ENCODE results near the gene PTPRN2. TPM values are rescaled to one million over a fixed set of nuclear protein-coding genes. Genes with fewer than 3 reads are reported as not detected.

PTPRN2 gene
- total RNA-seq, 1 experiment from 2014 or later, result not detected

- BruUV-seq (replicated peaks), result no TSS peak
- POLR2A ChIA-PET (ENCODE audit: unreplicated experiment), result no interaction called here
- no peaks in the 10 kb centered on the region for H3K36me3 ChIP-seq (ENCODE audit: low read depth)
- no peaks in the 10 kb centered on the region; the same call in 1 of the 2 replicates for H3K9me3 ChIP-seq (ENCODE audit: insufficient read depth, low read depth)
- no peak overlapping the region for H3K4me2 ChIP-seq
- peaks cover 100% of the 10 kb centered on the region for H3K27me3 ChIP-seq (ENCODE audit: insufficient read depth, low read depth)
- CTCF ChIA-PET, result interaction anchor here (0.7 kb wide), 1 partner anchor 85 kb away, joined by 3 read pairs; no protein-coding TSS in a partner anchor
- H3F3A ChIP-seq (ENCODE audit: insufficient read depth, low read depth), result no peaks in the 10 kb centered on the region
- no peaks in the 10 kb centered on the region for H3K9me2 ChIP-seq (ENCODE audit: insufficient read depth)
- no peaks in the 10 kb centered on the region for H3K79me2 ChIP-seq (ENCODE audit: low read depth)
- no peak overlapping the region for H3K27ac ChIP-seq
- H3K4me3 ChIP-seq, result no peak overlapping the region
- no peak overlapping the region for H2AFZ ChIP-seq
- no peaks in the 10 kb centered on the region for H3K4me1 ChIP-seq (replicated peaks; ENCODE audit: insufficient read depth)
- no peak for DNase-seq
- intact Hi-C loops (cut with micrococcal nuclease; ENCODE audit: unreplicated experiment), result no loop called here
- no peaks in the 10 kb centered on the region for H4K20me1 ChIP-seq (ENCODE audit: insufficient read depth)
- TF ChIP-seq, protein P1, sequence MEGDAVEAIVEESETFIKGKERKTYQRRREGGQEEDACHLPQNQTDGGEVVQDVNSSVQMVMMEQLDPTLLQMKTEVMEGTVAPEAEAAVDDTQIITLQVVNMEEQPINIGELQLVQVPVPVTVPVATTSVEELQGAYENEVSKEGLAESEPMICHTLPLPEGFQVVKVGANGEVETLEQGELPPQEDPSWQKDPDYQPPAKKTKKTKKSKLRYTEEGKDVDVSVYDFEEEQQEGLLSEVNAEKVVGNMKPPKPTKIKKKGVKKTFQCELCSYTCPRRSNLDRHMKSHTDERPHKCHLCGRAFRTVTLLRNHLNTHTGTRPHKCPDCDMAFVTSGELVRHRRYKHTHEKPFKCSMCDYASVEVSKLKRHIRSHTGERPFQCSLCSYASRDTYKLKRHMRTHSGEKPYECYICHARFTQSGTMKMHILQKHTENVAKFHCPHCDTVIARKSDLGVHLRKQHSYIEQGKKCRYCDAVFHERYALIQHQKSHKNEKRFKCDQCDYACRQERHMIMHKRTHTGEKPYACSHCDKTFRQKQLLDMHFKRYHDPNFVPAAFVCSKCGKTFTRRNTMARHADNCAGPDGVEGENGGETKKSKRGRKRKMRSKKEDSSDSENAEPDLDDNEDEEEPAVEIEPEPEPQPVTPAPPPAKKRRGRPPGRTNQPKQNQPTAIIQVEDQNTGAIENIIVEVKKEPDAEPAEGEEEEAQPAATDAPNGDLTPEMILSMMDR (conservative IDR thresholded peaks at IDR 0.05), result no peak
- no peak for TF ChIP-seq EZH2 (IDR thresholded peaks at IDR 0.05; ENCODE audit: low read depth)
Measured at GRCh38 chr7:158539711-158540146, 47.9 kb downstream of the PTPRN2 start.

DNA sequence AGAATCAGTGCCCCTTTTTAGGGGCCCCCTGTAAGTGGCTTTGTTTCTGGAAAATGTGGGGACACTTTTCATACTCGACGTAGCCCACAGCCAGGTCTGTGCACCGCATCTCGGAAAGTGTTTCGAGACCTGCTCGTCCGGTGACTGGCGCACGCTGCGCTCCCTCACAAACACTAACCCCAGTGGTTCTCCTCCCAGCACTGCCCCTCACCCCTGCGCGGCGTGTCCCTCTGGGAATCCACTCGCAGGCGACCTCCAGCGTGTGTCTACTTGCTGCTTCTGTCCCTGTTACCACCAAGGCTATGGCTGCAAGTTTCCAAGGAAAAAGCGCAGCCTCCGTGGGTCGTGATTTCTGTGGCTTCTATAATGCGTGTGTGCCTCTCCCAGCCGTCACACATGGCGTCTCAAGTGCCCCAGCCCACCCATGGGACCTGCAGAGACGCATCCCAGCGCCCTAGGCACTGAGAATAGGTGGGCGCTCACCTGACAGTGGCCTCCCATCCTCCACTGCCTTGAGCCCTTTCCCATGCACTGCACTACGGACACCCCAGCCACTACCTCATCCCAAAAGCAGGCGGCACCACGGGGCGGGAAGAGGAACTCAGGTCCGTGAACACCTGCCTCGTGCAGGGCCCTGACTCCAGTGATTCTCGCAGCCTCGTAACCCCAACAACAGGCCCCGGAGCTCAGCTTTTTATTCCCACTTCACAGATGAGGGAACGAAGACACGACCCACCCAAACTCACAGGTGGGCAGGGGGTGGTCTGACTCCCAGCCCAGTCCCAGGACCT lies 49.3 kb downstream of the PTPRN2 start:
- POLR2A ChIA-PET (ENCODE audit: unreplicated experiment), result no interaction called here
- intact Hi-C loops (cut with micrococcal nuclease; ENCODE audit: unreplicated experiment), result no loop called here
- Histone ChIP-seq H3K9me2 (ENCODE audit: insufficient read depth) (no peaks in the 10 kb centered on the region), H3K4me3 (no peak overlapping the region), H3K4me2 (no peak overlapping the region), H3K4me1 (replicated peaks; ENCODE audit: insufficient read depth) (no peaks in the 10 kb centered on the region), H3K27ac (no peak overlapping the region), H3K9me3 (ENCODE audit: insufficient read depth, low read depth) (no peaks in the 10 kb centered on the region; the same call in 1 of the 2 replicates), H3K36me3 (ENCODE audit: low read depth) (no peaks in the 10 kb centered on the region), H2AFZ (no peak overlapping the region), H3F3A (ENCODE audit: insufficient read depth, low read depth) (no peaks in the 10 kb centered on the region), H4K20me1 (ENCODE audit: insufficient read depth) (no peaks in the 10 kb centered on the region), H3K27me3 (ENCODE audit: insufficient read depth, low read depth) (peaks cover 100% of the 10 kb centered on the region), H3K79me2 (ENCODE audit: low read depth) (no peaks in the 10 kb centered on the region)
- no peak for DNase-seq
- CTCF ChIA-PET, result no interaction called here
- no TSS peak for BruUV-seq (replicated peaks)
- TF ChIP-seq, protein P1 (conservative IDR thresholded peaks at IDR 0.05), result no peak
- no peak for TF ChIP-seq EZH2 (IDR thresholded peaks at IDR 0.05; ENCODE audit: low read depth)

- no peaks in the 10 kb centered on the region for H3K4me1 ChIP-seq (replicated peaks; ENCODE audit: insufficient read depth)
- ChIA-PET CTCF (no interaction called here), POLR2A (ENCODE audit: unreplicated experiment) (no interaction called here)
- DNase-seq, result no peak
- H3K4me2 ChIP-seq, result no peak overlapping the region
- TF ChIP-seq, protein P1 (conservative IDR thresholded peaks at IDR 0.05), result no peak
- no peak for TF ChIP-seq EZH2 (IDR thresholded peaks at IDR 0.05; ENCODE audit: low read depth)
- no peaks in the 10 kb centered on the region for H4K20me1 ChIP-seq (ENCODE audit: insufficient read depth)
- peaks cover 100% of the 10 kb centered on the region for H3K27me3 ChIP-seq (ENCODE audit: insufficient read depth, low read depth)
- no peaks in the 10 kb centered on the region for H3K9me2 ChIP-seq (ENCODE audit: insufficient read depth)
- no peak overlapping the region for H2AFZ ChIP-seq
- intact Hi-C loops (cut with micrococcal nuclease; ENCODE audit: unreplicated experiment), result no loop called here
- no peaks in the 10 kb centered on the region for H3K36me3 ChIP-seq (ENCODE audit: low read depth)
- no peak overlapping the region for H3K4me3 ChIP-seq
- no peak overlapping the region for H3K27ac ChIP-seq
- no peaks in the 10 kb centered on the region for H3K79me2 ChIP-seq (ENCODE audit: low read depth)
- no peaks in the 10 kb centered on the region; the same call in 1 of the 2 replicates for H3K9me3 ChIP-seq (ENCODE audit: insufficient read depth, low read depth)
- no peaks in the 10 kb centered on the region for H3F3A ChIP-seq (ENCODE audit: insufficient read depth, low read depth)
- BruUV-seq (replicated peaks), result no TSS peak
Measured at GRCh38 chr7:158537516-158537882, 50.1 kb downstream of the PTPRN2 start.

All from PC-9 (cell line).